GM23338 (cell line): ENCODE data around the gene XAB2. TPM values are rescaled to one million over a fixed set of nuclear protein-coding genes. Genes with fewer than 3 reads are reported as not detected.

Source experiments
- ATAC-seq: fragments of 200-7000 bp; cut with Tn5 transposase; 3 replicates; pipeline ENCODE4 v1.9.1; 2020
- DNase-seq: peaks from one replicate; pipeline ENCODE4 v3.0.0-alpha.2; 2015; ENCODE audit warnings: low spot score
- H2AFZ ChIP-seq: fragments of 200-600 bp; sonication (generic); 2 replicates; pipeline ENCODE4 v1.8.0; 2016; ENCODE audit warnings: antibody characterized with exemption, mild to moderate bottlenecking, moderate library complexity
- H3F3A ChIP-seq: fragments of 200-600 bp; sonication (generic); replicated peaks from 2 replicates; pipeline ENCODE4 v1.8.0; 2017; ENCODE audit warnings: antibody characterized with exemption, mixed run types, low read depth
- H3K27ac ChIP-seq: fragments of 200-600 bp; sonication (generic); 2 replicates; pipeline ENCODE4 v1.6.1; 2016; ENCODE audit warnings: low read depth
- H3K27me3 ChIP-seq: fragments of 200-600 bp; sonication (generic); 2 replicates; pipeline ENCODE4 v1.8.0; 2016; ENCODE audit warnings: mild to moderate bottlenecking, mixed run types, moderate library complexity; ENCODE audit not compliant: insufficient read depth
- H3K36me3 ChIP-seq: fragments of 200-600 bp; sonication (generic); 2 replicates; pipeline ENCODE4 v1.8.0; 2016; ENCODE audit warnings: mild to moderate bottlenecking; ENCODE audit not compliant: insufficient read depth
- H3K4me1 ChIP-seq: fragments of 200-600 bp; sonication (generic); 2 replicates; pipeline ENCODE4 v1.8.0; 2016; ENCODE audit warnings: mild to moderate bottlenecking, moderate library complexity; ENCODE audit not compliant: insufficient read depth
- H3K4me2 ChIP-seq: fragments of 200-600 bp; sonication (generic); 2 replicates; pipeline ENCODE4 v1.7.1; 2017; ENCODE audit warnings: mixed run types
- H3K4me3 ChIP-seq: fragments of 200-600 bp; sonication (generic); 2 replicates; pipeline ENCODE4 v1.6.1; 2016; ENCODE audit warnings: mixed run types
- H3K79me2 ChIP-seq: fragments of 200-600 bp; sonication (generic); replicated peaks from 2 replicates; pipeline ENCODE4 v1.8.0; 2017; ENCODE audit warnings: mild to moderate bottlenecking; ENCODE audit not compliant: insufficient read depth
- H3K9me2 ChIP-seq: fragments of 200-600 bp; sonication (generic); 2 replicates; pipeline ENCODE4 v1.8.0; 2017; ENCODE audit not compliant: insufficient read depth
- H4K20me1 ChIP-seq: fragments of 200-600 bp; sonication (generic); replicated peaks from 2 replicates; pipeline ENCODE4 v1.8.0; 2017; ENCODE audit warnings: mild to moderate bottlenecking; ENCODE audit not compliant: insufficient read depth
- H3K27ac Mint-ChIP-seq: 2 replicates; pipeline ENCODE4 v1.8.0; 2020; ENCODE audit warnings: inconsistent platforms, mild to moderate bottlenecking, moderate library complexity, mixed read lengths
- H3K27me3 Mint-ChIP-seq: 3 replicates; pipeline ENCODE4 v1.8.0; 2022; ENCODE audit warnings: low read depth, mild to moderate bottlenecking, moderate library complexity, mixed read lengths, inconsistent platforms; ENCODE audit not compliant: insufficient read depth, poor library complexity
- H3K36me3 Mint-ChIP-seq: 3 replicates; pipeline ENCODE4 v1.8.0; 2021; ENCODE audit warnings: low read depth, mild to moderate bottlenecking, inconsistent platforms, moderate library complexity, mixed read lengths
- H3K4me1 Mint-ChIP-seq: 3 replicates; pipeline ENCODE4 v1.8.0; 2020; ENCODE audit warnings: mild to moderate bottlenecking, inconsistent platforms, mixed read lengths
- H3K4me3 Mint-ChIP-seq: 3 replicates; pipeline ENCODE4 v1.8.0; 2021; ENCODE audit warnings: moderate library complexity, mild to moderate bottlenecking, inconsistent platforms, mixed read lengths
- H3K9me3 Mint-ChIP-seq: 3 replicates; pipeline ENCODE4 v1.8.0; 2020; ENCODE audit warnings: moderate library complexity, mild to moderate bottlenecking, inconsistent platforms, mixed read lengths
- CREB1 ChIP-seq: fragments of 250-450 bp; sonication (Bioruptor Pico); IDR thresholded peaks from 2 replicates; pipeline ENCODE4 v1.5.0; 2020; ENCODE audit warnings: low read depth, mild to moderate bottlenecking, moderate library complexity
- CTCF ChIP-seq, 2 experiments: fragments of 200-600 bp in 1 of 2; sonication (generic) in 1 of 2; conservative IDR thresholded peaks; 2 replicates each; pipeline versions ENCODE4 v1.5.1 to v1.6.1; 2016 to 2017; ENCODE audit warnings: antibody characterized with exemption in 2 of 2, low read depth in 2 of 2, mild to moderate bottlenecking in 2 of 2, moderate library complexity in 1 of 2
- EZH2 ChIP-seq: fragments of 200-600 bp; sonication (generic); IDR thresholded peaks from one replicate; pipeline ENCODE4 v1.8.0; 2017; ENCODE audit warnings: antibody characterized with exemption, mild to moderate bottlenecking, low read depth; ENCODE audit not compliant: unreplicated experiment
- EZH2phosphoT487 ChIP-seq: fragments of 200-600 bp; sonication (generic); IDR thresholded peaks from one replicate; pipeline ENCODE4 v1.8.1; 2018; ENCODE audit warnings: antibody characterized with exemption; ENCODE audit not compliant: unreplicated experiment
- JUNB ChIP-seq: IDR thresholded peaks from one replicate; pipeline ENCODE4 v1.6.1; 2016; ENCODE audit warnings: antibody characterized with exemption; ENCODE audit not compliant: unreplicated experiment
- NANOG ChIP-seq: IDR thresholded peaks from 2 replicates; pipeline ENCODE4 v1.6.1; 2016; ENCODE audit warnings: antibody characterized with exemption, borderline replicate concordance
- POLR2AphosphoS5 ChIP-seq: IDR thresholded peaks from 2 replicates; pipeline ENCODE4 v1.6.1; 2016; ENCODE audit warnings: antibody characterized with exemption, low read depth
- REST ChIP-seq: IDR thresholded peaks from one replicate; pipeline ENCODE4 v1.6.1; 2018; ENCODE audit warnings: antibody characterized with exemption; ENCODE audit not compliant: unreplicated experiment
- STAT1 ChIP-seq: IDR thresholded peaks from one replicate; pipeline ENCODE4 v1.6.1; 2016; ENCODE audit warnings: antibody characterized with exemption; ENCODE audit not compliant: unreplicated experiment
- ZNF114 ChIP-seq: fragments of 250-450 bp; sonication (Bioruptor Pico); IDR thresholded peaks from 2 replicates; pipeline ENCODE4 v1.5.0; 2020; ENCODE audit warnings: mild to moderate bottlenecking, moderate library complexity
- ZNF331 ChIP-seq: fragments of 250-450 bp; sonication (Bioruptor Pico); IDR thresholded peaks from 2 replicates; pipeline ENCODE4 v1.5.0; 2020; ENCODE audit warnings: low read depth, mild to moderate bottlenecking, moderate library complexity
- ZNF462 ChIP-seq: fragments of 250-450 bp; sonication (Bioruptor Pico); IDR thresholded peaks from 2 replicates; pipeline ENCODE4 v1.5.0; 2020; ENCODE audit warnings: mild to moderate bottlenecking, moderate library complexity
- polyA plus RNA-seq: library from polyadenylated mRNA; unstranded; fragments of >200 nt; fragmentation: Nextera tagmentation; extraction: Ambion mirVana; gene quantifications from 2 replicates; pipeline ENCODE4 v1.2.1, GENCODE V29; 2016
- total RNA-seq: library from RNA; depleted of rRNA; stranded (reverse); fragments of >200 nt; shearing (Covaris generic); gene quantifications from 2 replicates; pipeline ENCODE4 v1.2.3, GENCODE V29; 2014
- TF ChIP-seq, protein P1 (sequence below): IDR thresholded peaks from 2 replicates; pipeline ENCODE4 v1.6.1; 2016; ENCODE audit warnings: antibody characterized with exemption

XAB2 gene
- total and polyA plus RNA-seq, 2 experiments from 2014 or later, result 18.4 to 69.0 TPM

DNA sequence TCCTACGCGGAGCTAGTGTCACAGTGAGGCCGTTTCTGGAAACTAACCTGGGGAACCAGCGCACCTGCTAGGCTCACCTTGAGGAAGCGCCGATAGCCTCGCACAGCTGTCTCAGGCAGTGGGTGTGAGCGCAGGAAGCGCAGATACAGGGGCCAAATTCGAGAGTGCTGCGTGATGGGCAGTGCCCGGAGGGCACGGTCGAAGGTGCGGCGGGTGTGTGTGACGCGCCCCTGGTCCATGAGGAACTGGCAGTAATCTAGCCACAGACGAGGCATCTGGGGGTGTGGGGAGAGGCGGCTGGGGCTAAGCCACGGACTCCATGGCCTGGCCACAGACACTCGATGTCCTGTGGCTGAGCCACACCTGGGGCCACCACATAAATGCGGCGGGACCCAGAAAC, 2.2 kb downstream of the XAB2 start:
- TF ChIP-seq NANOG, result no peak
- TF ChIP-seq, protein P1, sequence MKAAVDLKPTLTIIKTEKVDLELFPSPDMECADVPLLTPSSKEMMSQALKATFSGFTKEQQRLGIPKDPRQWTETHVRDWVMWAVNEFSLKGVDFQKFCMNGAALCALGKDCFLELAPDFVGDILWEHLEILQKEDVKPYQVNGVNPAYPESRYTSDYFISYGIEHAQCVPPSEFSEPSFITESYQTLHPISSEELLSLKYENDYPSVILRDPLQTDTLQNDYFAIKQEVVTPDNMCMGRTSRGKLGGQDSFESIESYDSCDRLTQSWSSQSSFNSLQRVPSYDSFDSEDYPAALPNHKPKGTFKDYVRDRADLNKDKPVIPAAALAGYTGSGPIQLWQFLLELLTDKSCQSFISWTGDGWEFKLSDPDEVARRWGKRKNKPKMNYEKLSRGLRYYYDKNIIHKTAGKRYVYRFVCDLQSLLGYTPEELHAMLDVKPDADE, result no peak
- TF ChIP-seq STAT1, result no peak
- no peak for TF ChIP-seq ZNF331
- TF ChIP-seq EZH2, result no peak
- TF ChIP-seq EZH2phosphoT487, result no peak
- TF ChIP-seq POLR2AphosphoS5, result no peak
- no peak for TF ChIP-seq ZNF462 (CRISPR knock-in tag)
- no peak for TF ChIP-seq CREB1 (CRISPR knock-in tag)
- TF ChIP-seq ZNF114 (CRISPR knock-in tag), result no peak
- TF ChIP-seq JUNB, result no peak
- TF ChIP-seq CTCF (conservative IDR thresholded peaks at IDR 0.05; ENCODE audit: low read depth in 2 of 2), result no peak
- no peak for TF ChIP-seq REST
- Mint-ChIP-seq H3K4me1 (peaks cover 16% of the 10 kb centered on the region), H3K27me3 (peaks cover 13% of the 10 kb centered on the region), H3K9me3 (no peaks in the 10 kb centered on the region; the same call in 2 of the 3 replicates), H3K4me3 (no peak overlapping the region), H3K36me3 (peaks cover 18% of the 10 kb centered on the region), H3K27ac (no peak overlapping the region)
- H3K4me2 ChIP-seq, result no peak overlapping the region
- no peaks in the 10 kb centered on the region for H3K27me3 ChIP-seq
- ATAC-seq (no peak), DNase-seq (no peak)
- H2AFZ ChIP-seq, result no peak overlapping the region
- H3F3A ChIP-seq, result no peaks in the 10 kb centered on the region
- H3K27ac ChIP-seq, result no peak overlapping the region
- H3K4me1 ChIP-seq, result peaks cover 14% of the 10 kb centered on the region; the same call in 1 of the 2 replicates
- no peaks in the 10 kb centered on the region; the same call in 1 of the 2 replicates for H3K36me3 ChIP-seq
- H3K79me2 ChIP-seq, result peaks cover 43% of the 10 kb centered on the region
- no peak overlapping the region for H3K4me3 ChIP-seq
- peaks cover 8% of the 10 kb centered on the region for H4K20me1 ChIP-seq
- no peaks in the 10 kb centered on the region for H3K9me2 ChIP-seq
